Measurements from ENCODE around the gene KCNV2.

Gene KCNV2

GRCh38 chr9:2722715-2723114 is 5.4 kb downstream of the KCNV2 start:
- no peak for DNase-seq

- no peak for DNase-seq
Measured at GRCh38 chr9:2723376-2724065, 6.2 kb downstream of the KCNV2 start.

GRCh38 chr9:2725126-2725525 is 7.8 kb downstream of the KCNV2 start:
- DNase-seq = no peak

GRCh38 chr9:2725898-2726649 is 8.8 kb downstream of the KCNV2 start:
- no peak for DNase-seq

- DNase-seq = no peak
Measured at GRCh38 chr9:2726650-2727340, 9.5 kb downstream of the KCNV2 start.

DNA sequence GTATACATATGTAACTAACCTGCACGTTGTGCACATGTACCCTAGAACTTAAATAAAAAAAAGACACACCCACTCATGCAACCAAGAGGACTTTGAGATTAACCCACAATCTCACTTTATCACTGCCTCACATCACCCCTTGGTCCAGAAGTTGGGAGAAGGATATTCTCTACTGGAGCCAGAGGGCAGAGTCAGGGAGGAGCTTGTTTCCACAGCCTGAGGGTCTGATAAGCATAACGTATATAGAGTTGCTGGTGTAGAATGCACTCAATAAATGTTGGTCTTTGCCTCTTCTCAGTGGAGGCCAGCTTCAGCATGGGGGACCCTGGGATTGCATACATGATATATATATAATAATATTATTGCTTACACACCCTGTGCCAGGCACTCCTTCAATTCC is 10.1 kb downstream of the KCNV2 start:
- DNase-seq = no peak

- no peak for DNase-seq
Measured at GRCh38 chr9:2727966-2728613, 10.8 kb downstream of the KCNV2 start.

DNA sequence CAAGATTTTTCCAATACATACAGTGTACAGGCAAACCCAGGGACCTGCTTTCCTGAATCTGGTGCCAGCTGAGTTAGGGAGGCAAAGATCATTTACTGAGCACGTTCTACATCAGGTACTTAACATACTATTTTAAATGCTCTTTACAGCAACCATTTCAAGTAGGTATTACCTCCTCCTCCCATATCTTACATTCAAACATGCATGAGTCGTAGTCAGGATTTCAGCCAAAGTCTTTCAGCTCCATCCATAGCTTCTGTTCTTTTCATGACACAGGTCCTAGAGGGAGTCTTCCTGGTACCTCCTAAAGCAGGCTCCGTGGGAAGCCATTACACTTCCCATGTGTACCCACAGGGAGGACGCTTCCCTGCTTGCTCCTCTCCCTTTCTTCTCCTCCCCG is 11.7 kb downstream of the KCNV2 start:
- DNase-seq = no peak

- no peak for DNase-seq
Measured at GRCh38 chr9:2729721-2730120, 12.4 kb downstream of the KCNV2 start.

GRCh38 chr9:2730971-2731370 is 13.7 kb downstream of the KCNV2 start:
- DNase-seq = no peak

- DNase-seq = no peak
Measured at GRCh38 chr9:2732492-2732891, 15.2 kb downstream of the KCNV2 start.

- no peak for DNase-seq
Measured at GRCh38 chr9:2740616-2741015, 23.3 kb downstream of the KCNV2 start.

DNA sequence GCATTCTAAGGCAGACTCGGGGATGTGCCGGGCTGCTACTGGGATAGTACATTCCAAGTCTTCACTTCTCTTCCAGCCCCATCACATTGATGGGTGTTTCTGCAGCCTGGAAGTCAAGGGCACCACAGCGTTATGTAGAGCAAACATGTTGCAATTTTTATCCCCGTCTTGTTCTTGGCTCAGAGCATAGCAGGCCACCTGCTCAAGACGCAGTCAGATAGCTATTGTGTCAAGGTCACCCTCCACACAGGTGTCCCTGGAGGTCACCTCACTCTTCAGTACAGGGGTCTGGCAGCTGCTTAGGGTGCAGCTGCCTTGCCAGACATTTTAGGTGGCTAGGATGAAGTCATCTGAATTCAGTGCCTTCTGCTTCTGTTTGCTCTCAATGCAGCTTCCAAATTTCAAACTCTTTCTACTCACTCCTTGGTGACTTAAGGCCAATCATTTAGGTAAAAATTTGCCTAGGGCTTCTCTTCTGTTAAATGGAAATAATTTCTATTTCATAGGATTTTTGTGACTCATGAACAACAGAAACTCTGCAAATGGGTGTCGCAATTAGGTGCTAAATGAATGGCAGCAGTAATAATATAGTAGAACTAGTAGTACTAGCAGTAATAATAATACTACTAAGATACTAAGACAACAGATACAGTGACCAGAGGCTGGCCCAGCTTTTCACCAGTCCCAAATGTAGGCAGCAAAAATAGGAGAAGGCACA is 24.3 kb downstream of the KCNV2 start:
- no peak for DNase-seq

GRCh38 chr9:2742214-2742613 is 24.9 kb downstream of the KCNV2 start:
- DNase-seq = no peak

DNA sequence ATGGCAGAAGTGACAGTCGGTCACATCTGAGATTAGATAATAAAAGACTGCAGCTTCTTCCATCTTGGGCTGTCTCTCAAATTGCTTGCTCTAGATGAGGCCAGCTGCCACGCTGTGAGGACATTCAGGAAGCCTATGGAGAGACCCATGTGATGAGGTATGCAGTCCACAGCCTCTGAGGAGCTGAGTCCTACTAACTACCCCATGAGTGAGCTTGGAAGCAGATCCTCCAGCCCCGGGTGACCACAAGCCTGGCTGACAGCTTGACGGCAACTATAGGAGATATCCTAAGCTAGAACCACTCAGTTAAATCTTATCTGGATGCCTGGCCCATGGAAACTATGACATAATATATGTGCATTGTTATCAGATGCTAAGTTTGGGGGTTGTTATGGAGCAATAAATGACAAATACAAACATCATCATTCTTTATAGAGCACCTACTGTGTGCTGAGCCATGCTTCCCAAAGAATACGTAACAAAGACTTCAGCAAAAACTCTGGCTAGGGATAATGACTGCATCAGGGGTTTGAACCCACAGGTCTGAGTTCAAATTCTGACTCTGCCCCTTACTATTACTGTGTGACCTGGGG is 26.7 kb downstream of the KCNV2 start:
- DNase-seq = no peak

GRCh38 chr9:2745560-2746380 is 28.5 kb downstream of the KCNV2 start:
- DNase-seq = no peak

GRCh38 chr9:2749485-2749884 is 32.2 kb downstream of the KCNV2 start:
- no peak for DNase-seq

DNA sequence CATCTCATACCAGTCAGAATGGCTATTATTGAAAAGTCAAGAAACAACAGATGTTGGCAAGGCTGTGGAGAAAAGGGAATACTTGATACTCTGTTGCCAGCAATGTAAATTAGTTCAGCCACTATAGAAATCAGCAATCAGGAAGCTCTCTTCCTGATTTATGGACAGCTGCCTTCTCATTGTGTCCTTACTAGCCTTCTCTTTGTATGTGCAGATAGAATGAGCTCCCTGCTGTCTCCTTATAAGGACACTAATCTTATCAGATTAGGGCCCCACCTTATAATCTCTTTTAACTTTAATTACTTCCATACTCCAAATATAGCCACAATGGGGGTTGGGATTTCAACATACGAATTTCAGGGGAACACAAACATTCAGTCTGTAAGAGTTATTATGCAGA is 38.0 kb downstream of the KCNV2 start:
- DNase-seq = no peak

DNA sequence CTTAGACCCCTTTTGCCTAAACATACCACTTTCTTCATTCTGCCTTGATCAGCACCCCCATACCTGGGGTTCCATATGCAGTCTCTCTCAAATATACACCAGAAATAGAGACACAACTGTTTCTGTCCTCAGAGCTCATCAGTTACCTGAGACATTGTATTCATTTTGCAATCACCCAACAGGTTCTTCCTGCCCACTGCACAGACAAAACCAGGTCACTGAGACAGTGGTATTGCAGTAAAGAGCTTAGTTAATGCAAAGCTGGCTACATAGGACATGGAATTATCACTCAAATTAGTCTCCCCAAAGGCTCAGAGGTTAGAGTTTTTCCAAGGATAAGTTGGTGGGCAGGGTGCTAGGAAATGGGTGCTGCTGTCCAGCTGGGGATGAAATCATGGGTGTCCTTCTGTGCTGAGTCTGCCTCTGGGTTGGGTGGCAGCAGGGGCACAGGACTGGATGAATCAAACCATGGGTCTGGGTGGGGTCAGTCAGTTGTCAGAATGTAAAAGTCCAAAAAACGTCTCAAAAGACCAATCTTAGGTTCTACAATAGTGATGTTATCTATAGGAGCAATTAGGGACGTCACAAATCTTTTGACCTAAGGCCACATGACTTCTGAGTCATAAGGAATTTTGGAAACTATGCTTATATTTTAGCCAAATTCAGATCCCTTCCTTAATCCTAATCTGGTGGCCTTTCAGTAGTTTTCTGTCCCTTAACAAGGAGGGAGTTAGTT is 41.0 kb downstream of the KCNV2 start:
- DNase-seq = no peak

DNA sequence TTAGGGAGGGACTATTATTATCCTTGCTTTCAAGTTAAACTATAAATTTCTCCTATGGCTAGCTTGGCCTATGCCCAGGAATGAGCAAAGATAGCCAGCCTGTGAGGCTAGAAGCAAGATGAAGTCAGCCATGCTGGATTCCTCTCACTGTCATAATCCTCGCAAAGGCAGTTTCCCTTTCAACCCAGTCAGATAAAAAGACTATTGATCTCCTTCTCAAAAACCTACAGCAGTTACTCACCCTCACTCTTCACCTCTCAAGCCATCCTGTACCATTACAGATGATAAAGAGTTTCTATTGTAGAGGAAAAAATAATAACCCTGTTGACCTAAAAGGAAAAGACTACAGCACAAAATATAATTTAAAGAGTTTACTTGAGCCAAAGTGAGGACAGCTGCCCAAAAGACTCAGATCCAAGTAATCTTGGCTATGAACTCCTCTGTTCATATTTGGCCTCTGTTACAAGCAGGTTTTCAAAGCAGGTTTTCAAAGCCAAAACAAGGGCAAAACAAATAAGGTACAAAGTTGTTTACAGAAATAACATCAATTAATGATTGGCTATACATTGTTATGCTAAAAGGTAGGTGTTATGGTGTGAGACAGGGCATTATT is 41.7 kb downstream of the KCNV2 start:
- DNase-seq = no peak
